Fibroblast of peridontal ligament (primary cell): Measurements from ENCODE around the gene CWC15.
"Not testable (repeated sequence)": the region's sequence is repeated elsewhere in the genome, so short reads cannot be mapped to it uniquely, and the experiment has no call there.

Experiments used
- DNase-seq: peaks from one replicate; pipeline ENCODE4 v3.0.0-alpha.2; 2010; ENCODE audit errors: extremely low read depth

CWC15 gene

DNA sequence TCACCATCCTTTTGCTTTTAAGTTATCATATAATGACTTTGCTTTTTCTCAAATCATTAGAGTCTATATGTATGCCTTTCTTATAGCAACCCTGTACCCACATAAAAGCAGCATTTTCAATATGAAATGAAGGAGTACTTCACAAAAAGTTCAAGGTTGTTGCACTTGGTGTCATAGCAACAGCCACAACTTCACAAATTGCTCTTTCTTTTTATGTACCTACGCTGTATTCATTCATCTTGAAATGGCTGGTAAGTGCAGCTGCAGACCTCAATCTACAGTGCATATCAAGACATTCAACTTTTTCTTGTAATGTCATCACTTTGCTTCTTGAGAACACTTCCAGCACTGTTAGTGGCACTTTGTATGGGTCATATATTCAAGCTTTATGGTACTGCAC, 18.6 kb downstream of the CWC15 start:
- DNase-seq, result no peak

DNA sequence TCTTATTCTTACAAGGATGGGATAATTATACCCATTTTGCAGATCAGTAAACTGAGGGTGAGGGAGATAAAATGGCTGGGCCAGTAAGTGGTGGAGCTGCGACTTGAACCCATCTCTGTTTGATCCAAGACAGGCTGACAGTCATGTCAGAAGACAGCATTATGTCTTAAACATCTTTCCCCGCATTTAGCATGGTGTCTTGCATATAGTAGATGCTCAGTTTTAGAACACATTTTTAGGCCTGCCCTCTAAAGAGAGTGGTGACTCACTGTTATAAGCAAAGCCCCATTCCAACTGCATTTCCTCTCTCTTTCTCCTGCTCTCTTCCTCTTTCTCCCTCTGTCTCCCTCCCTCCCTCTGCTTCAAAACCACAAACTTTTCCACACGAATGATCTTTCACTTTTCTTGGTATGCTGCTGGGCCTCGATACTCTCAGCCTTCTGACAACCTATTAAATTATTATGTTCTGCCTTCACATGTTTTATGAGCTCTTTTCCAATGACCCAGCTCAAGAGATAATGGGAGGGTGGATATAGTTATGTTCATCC, 25.2 kb downstream of the CWC15 start:
- DNase-seq, result peak; percentile 88

DNA sequence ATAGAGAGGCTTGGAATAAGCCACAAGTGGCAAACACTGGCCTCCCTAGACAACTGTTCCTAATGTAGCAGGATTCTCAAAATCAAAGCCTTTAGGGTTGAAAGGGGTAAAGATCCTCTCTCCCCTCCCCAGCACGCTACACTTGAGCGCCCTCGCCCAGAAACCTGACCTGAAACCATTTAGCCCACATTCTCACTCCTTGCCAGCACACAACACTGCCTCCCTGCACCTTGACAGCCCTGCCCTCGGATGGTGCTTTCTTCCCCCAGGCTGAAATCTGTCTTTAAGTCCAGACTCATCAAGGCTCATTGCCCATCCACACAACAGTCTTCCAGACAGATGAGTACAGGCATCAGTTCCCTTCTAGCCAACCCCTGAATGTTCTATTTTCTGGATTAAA, 26.5 kb downstream of the CWC15 start:
- DNase-seq, result no peak

GRCh38 chr11:94941131-94941530, 32.2 kb downstream of the CWC15 start:
- no peak for DNase-seq

DNA sequence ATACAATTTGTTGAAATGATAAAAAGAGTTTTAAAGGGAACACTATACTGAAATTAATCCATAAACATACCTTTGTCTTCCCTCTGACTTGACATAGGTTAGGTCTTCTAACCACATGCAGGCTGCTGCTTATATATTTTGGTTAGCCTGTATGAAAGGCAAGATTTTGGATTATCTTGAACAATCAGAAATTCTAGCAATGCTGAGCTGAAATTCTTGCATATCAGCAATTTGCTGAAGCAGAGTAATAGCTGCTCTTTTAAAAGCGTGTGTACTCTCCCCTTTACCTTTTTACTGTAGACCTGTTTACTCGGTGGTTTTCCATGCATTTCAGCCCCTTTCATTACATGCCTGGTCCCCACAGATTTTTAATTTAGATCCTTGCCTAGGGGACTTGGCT, 34.0 kb downstream of the CWC15 start:
- no peak for DNase-seq

- DNase-seq, result peak; percentile 89
These were observed 35.0 kb downstream of the CWC15 start for GRCh38 chr11:94938095-94939055.

DNA sequence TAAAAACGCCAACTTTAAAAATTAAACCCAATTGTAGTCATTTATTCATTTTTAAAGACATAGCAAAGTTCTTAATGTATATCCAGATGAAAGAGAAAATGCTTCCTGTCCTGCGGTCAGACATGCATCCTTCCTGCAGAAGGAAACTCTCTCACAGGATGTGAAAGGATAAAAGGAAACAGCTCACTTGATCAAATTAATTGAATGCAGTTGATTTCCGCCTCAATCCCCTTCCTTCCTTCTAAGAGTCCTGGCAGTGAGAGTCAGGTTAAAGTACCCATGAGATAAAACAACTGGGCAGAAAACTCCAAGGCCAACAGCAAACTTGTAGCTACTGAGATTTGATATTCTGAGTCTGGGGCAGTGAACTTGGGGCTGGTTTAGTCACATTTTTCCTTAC, 38.5 kb downstream of the CWC15 start:
- DNase-seq, result peak; percentile 8

DNA sequence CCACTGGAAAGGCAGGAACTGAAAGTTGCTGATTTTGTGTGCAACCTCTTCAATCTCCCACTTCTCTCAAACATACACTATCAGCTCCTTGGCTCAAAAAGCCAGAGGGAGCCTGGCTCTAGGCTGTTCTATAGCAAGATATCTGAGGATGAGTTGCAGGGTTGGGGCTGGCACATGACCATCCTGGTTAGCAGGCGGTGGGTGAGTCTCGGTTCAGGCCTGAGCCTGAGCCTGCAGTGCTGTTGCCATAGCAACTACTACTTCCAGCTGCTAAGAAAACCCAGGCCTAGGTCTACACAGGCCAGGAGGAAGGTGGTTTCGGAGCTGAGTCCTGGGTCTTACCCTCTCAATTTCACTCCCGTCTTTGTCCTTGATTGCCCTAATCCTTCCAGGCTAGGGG, 39.0 kb downstream of the CWC15 start:
- peak; percentile 57 for DNase-seq

- DNase-seq, result peak; percentile 98
These were observed 39.9 kb downstream of the CWC15 start for GRCh38 chr11:94933223-94934130.

DNA sequence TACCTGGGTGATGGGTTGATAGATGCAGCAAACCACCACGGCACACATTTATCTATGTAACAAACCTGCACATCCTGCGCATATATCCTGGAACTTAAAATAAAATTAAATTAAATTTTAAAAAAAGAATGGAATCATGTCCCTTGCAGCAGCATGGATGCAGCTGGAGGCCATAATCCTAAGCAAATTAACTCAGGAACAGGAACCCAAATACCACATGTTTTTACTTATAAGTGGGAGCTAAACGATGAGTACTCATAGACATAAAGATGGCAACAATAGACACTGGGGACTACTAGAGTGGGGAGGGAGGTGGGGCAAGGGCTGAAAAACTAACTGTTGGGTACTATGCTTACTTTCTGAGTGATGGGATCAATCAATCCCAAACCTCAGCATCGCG, 40.9 kb downstream of the CWC15 start:
- no peak for DNase-seq

GRCh38 chr11:94932072-94932471, 41.3 kb downstream of the CWC15 start:
- not testable (repeated sequence) for DNase-seq

- no peak for DNase-seq
These were observed 45.0 kb downstream of the CWC15 start for GRCh38 chr11:94928117-94928990.

GRCh38 chr11:94926698-94927237, 46.6 kb downstream of the CWC15 start:
- DNase-seq, result peak; percentile 99

- DNase-seq, result no peak
These were observed 47.1 kb downstream of the CWC15 start for GRCh38 chr11:94926271-94926625.

- no peak for DNase-seq
These were observed 47.7 kb downstream of the CWC15 start for GRCh38 chr11:94925422-94926270.

DNA sequence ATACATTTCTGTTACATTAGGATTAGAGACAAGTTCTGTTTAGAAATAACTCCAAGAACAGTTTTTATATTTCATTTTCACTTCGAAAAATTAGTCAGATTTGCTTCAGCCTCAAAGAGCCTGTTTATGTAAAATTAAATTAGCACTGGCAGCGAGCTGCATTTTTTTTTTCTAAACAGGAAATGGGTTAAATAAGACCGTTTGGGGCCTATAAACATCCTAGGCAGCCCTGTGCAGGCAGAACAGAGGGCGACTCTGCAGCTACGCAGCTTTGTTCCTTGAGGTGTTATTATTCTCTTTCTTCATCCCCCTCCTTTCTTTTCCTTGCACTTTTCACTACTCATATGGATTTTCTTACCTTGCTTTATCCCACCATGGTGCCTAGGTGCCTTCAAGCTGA, 48.7 kb downstream of the CWC15 start:
- DNase-seq, result no peak

- no peak for DNase-seq
These were observed 49.2 kb downstream of the CWC15 start for GRCh38 chr11:94924171-94924572.

GRCh38 chr11:94923004-94923334, 50.4 kb downstream of the CWC15 start:
- DNase-seq, result no peak

DNA sequence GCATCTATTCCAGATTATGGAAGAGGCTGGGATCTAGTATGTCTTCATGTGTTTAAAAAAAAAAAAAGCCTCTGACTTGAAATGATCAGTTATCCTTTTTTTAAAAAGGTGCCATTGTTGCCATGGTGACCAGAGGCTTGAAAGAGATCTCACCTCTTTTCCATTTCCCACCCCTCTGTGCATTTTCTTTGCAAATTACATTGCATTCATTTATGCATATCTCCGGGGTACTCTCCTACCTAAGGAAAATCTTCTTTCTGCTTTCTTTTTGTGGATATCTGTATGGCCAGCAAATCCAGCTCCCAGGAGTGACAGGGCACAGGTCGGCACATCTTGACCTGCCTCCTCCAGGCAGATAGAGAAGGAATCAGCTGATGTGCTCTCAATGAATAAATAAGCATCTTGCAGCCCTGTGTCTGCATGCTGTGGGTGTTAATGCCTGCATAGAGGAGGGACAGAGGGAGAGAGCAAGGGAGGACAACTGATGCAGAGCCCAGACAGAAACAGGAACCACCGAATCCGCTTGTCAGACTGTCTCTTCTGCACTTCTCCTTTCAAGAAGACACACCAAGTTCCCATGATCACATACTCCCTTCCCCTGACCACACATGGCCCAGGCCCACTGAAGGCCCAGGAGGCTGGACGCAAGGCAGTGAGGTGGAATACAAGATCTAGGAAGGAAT, 50.9 kb downstream of the CWC15 start:
- no peak for DNase-seq

DNA sequence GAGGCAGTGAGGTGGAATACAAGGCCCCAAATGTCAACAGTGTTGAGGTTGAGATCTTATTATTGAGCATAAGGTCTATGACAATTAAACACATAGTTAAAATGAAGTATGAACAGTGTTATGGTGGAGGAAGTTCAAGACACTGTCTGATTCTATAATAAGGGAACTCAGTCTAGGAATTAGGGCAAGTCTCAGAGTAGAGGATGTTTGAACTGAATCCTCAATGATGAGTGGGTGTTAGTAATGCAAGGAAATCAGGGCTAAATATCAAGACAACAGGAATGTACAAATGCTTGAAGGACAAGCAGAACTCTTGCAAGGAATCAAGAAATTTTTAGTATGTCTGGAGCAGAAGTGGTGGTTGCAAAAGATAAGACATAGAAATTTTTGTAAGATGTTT, 53.0 kb downstream of the CWC15 start:
- DNase-seq, result no peak
